GM19468 (cell line): Measurements from ENCODE around the gene SLC25A45.

Experiments
- ATAC-seq: cut with Tn5 transposase; IDR thresholded peaks from one replicate; pipeline ENCODE4 v1.9.1; 2021; ENCODE audit warnings: mild to moderate bottlenecking, moderate library complexity, moderate number of reproducible peaks; ENCODE audit not compliant: unreplicated experiment; ENCODE audit errors: extremely low read depth

Gene SLC25A45

GRCh38 chr11:65410936-65411680 lies 28.7 kb upstream of the SLC25A45 start:
- ATAC-seq, result no peak

DNA sequence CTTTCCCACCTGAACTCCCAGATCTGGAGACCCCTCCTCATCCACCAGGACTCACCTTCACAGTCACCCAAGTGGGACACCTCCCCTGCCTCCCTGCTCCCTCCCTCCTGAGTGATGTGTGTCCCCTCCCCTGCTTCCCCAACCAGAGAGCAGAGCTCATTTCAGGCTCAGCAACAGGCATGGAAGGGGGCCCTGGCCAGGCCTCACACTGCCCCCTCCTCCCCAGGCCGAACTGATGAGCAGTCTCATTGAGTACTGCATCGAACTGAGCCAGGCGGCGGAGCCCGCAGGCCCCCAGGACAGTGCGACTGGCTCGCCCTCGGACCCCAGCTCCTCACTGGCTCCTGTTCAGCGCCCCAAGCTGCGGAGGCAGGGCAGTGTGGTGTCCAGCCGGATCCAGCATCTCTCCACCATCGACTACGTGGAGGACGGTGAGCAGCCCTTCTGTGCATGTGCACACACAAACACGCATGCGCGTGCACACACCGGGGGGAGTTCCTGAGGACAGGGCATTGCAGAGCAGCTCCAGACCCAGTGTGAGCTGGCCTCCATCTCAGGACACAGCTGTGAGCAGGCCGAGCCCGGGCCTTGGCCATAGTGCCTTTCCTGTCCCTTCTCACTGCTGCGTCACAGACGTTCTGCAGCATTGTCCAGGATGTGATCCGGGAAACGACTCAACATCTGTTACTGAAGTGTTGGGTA lies 22.3 kb upstream of the SLC25A45 start:
- ATAC-seq, result no peak

DNA sequence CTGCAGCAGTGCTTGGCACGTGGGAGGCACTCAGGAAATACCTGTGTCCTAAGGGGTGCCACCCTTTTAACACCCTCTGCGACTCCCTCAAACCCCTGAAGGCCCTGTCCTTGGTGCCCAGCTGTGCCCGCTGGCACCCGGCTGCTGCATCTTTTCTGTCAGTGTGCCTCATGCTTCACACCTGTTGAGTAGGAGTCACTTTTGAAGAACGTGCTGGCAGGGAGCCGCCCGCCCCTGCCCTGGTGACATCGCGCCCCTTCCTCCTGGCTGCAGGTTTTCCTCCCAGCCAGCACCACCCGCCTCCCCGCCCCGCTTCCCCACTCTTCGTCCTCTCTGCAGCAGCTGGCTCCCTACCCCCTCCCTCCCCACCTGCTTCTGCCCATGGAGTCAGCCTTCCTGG lies 21.8 kb upstream of the SLC25A45 start:
- no peak for ATAC-seq

- no peak for ATAC-seq
Measured at GRCh38 chr11:65403607-65404121, 21.2 kb upstream of the SLC25A45 start.

GRCh38 chr11:65402790-65403189 lies 20.3 kb upstream of the SLC25A45 start:
- no peak for ATAC-seq

GRCh38 chr11:65401803-65402248 lies 19.4 kb upstream of the SLC25A45 start:
- no peak for ATAC-seq

DNA sequence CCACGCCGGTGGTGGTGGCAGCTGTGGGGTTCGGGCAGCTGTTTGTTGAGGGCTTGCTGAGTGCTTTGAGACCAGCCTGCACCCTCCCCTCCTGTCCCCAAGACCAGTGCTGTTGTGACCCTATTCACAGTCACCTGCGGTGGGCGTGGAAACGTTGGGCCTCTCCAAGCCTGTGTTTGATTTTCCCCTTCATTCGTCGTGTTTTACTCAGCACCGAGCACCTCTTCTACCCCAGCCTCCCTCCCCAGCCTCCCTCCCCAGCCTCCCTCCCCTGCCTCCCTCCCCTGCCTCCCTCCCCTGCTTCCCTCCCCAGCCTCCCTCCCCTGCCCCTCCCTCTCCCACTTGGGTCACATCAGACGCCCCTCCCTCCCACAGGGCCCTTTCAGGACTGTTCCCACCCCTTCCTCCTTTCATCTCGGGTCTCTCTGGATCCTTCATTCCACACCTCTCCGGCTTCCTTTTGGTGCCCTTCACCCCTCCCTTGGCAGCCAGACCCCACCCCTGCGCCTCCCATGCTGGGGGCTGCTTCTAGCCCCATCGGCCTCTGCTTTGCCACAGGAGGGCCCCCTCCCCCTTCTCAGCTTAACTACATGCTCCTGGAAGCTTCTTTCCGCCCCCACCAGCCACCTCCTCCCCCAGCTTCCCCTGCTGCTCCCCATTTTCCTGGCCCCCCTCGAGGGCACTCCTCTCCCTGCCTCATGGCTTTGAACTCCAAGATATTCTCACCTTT lies 18.8 kb upstream of the SLC25A45 start:
- ATAC-seq, result no peak

DNA sequence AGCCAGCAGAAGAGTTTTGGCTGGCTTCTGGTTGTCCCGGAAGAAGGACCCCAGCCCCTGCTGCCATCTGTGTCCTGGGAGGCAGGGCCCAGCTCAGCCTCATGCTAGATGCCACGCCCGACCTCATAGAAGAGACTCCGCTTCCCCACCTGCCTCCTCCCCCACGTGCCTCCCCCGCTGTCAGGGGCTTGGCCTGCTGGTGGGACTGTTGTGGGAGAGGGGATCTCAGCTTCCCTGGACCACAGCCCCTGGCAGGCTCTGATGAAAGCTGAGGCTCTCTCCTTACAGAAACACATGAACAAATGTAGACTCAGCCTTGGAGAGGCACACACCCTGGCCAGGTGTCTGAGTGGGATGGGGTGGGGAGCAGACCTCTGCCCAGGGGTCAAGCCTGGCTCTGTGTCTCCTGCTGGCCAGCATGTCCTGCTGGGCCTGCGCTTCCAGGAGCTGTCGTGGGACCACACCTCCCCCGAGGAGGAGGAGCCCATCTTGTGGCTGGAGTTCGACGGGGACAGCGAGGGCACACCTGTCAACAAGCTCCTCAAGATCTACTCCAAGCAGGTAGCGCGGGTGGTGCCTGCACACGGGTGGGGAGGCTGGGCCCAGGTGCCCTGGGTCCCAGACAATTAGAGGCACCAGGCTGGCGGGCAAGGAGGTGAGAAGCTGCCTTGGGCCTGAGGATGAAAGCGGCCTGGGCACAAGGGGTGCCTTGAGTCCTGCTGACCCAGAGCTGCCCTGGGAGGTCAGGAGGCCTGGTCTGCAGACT lies 18.0 kb upstream of the SLC25A45 start:
- ATAC-seq, result no peak

- ATAC-seq, result no peak
Measured at GRCh38 chr11:65399845-65400244, 17.4 kb upstream of the SLC25A45 start.

DNA sequence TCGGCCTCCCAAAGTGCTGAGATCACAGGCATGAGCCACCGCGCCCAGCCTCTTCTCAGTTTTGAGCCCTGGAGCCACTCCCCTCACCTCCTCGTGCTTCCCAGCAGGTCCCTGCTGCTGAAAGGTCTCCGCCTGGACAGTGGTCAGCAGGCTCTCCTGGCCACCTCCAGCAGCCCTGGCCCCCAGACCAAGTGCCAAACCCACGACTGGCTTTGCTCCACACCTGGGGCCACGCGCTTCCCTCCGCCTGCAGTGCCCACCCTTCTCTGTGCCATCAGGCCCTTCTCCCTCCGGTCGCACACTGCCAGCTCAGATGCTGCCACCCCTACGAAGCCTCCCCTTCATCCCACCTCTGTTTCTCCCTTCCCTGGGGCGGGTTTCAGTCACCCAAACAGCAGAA lies 16.8 kb upstream of the SLC25A45 start:
- no peak for ATAC-seq

DNA sequence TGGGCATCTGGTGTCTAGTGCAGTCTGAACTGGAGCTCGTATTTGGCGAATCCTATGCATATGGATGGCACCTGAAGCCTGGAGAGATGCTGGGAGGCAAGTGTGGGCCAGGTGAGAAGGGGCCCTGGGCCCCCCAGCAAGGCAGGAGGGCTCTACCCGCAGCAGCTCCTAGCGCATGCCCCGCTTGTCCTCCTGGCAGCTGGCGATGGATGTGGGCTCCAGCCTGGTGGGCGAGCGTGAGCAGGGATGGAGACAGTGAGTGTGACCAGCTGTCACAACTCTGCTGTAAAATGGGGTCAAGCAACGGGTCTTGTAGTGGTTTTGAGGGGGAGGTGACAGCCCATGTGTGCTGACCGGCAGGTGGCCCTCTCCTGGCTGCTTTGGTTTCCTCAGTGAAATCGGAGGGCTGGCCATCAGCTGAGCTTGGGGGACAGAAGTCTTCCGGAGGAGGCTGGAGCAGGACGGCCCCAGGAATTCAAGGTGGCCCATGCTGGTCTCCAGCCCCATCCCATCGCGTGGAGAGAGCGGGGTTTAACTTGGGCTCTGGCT lies 16.0 kb upstream of the SLC25A45 start:
- ATAC-seq, result no peak

- ATAC-seq, result no peak
Measured at GRCh38 chr11:65396769-65397745, 14.6 kb upstream of the SLC25A45 start.

GRCh38 chr11:65395961-65396530 lies 13.6 kb upstream of the SLC25A45 start:
- no peak for ATAC-seq

- ATAC-seq, result no peak
Measured at GRCh38 chr11:65394125-65394536, 11.7 kb upstream of the SLC25A45 start.

- no peak for ATAC-seq
Measured at GRCh38 chr11:65393513-65394079, 11.2 kb upstream of the SLC25A45 start.

DNA sequence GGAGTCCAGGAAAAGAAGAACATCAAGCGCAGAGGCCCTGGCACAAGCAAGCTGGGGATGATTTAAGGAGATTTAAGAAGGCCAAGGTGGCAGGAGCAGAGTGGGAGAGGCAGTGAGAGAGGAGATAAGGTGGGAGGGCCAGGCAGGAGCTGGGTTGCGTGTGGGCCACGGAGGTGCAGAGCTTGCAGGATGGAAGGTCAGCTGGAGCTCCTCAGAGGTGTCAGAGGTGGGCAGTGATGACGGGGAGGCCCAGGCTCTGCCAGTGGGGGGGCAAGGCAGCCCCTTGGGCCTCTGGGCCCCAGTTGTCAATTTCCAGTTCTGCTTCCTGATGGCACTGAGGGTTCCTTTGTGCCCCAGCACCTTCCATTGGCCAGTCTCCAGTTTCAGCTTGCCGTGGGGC lies 10.5 kb upstream of the SLC25A45 start:
- no peak for ATAC-seq

GRCh38 chr11:65392186-65392829 lies 9.9 kb upstream of the SLC25A45 start:
- no peak for ATAC-seq

GRCh38 chr11:65390996-65391395 lies 8.6 kb upstream of the SLC25A45 start:
- ATAC-seq, result no peak
